SK-N-SH treated with all-trans-retinoic acid at 6 μM for 48 hours (cell line): ENCODE measurements around the gene ZDHHC3.

ENCODE experiments used
- ATAC-seq: fragments of 200-7000 bp; cut with Tn5 transposase; 3 replicates; pipeline ENCODE4 v1.9.1; 2020; ENCODE audit warnings: mild to moderate bottlenecking, moderate library complexity
- BACH2 ChIP-seq: fragments of 250-450 bp; sonication (Bioruptor Pico); IDR thresholded peaks from 2 replicates; pipeline ENCODE4 v1.9.0; 2021; ENCODE audit warnings: mild to moderate bottlenecking, borderline replicate concordance
- CSDC2 ChIP-seq: fragments of 250-450 bp; sonication (Bioruptor Pico); IDR thresholded peaks from 2 replicates; pipeline ENCODE4 v1.5.0; 2020; ENCODE audit warnings: mild to moderate bottlenecking, moderate library complexity
- GLIS3 ChIP-seq: fragments of 250-450 bp; sonication (Bioruptor Pico); IDR thresholded peaks from 2 replicates; pipeline ENCODE4 v1.5.0; 2020; ENCODE audit warnings: mild to moderate bottlenecking, moderate library complexity
- ISL1 ChIP-seq: fragments of 250-450 bp; sonication (Bioruptor Pico); IDR thresholded peaks from 2 replicates; pipeline ENCODE4 v2.1.2; 2022; ENCODE audit warnings: mild to moderate bottlenecking, moderate library complexity
- OSR1 ChIP-seq: fragments of 250-450 bp; sonication (Bioruptor Pico); IDR thresholded peaks from 2 replicates; pipeline ENCODE4 v1.8.0; 2022; ENCODE audit warnings: moderate library complexity, mild to moderate bottlenecking, inconsistent platforms
- PPARA ChIP-seq: fragments of 250-450 bp; sonication (Bioruptor Pico); IDR thresholded peaks from 2 replicates; pipeline ENCODE4 v1.5.0; 2020; ENCODE audit warnings: mild to moderate bottlenecking, borderline replicate concordance
- RARB ChIP-seq: fragments of 250-450 bp; sonication (Bioruptor Pico); IDR thresholded peaks from 2 replicates; pipeline ENCODE4 v1.8.0; 2021; ENCODE audit warnings: mild to moderate bottlenecking, moderate library complexity
- SNAI2 ChIP-seq: fragments of 250-450 bp; sonication (Bioruptor Pico); IDR thresholded peaks from 2 replicates; pipeline ENCODE4 v1.5.0; 2020; ENCODE audit warnings: mild to moderate bottlenecking, moderate library complexity
- TOX ChIP-seq: fragments of 250-450 bp; sonication (Bioruptor Pico); IDR thresholded peaks from 2 replicates; pipeline ENCODE4 v1.8.0; 2021; ENCODE audit warnings: mild to moderate bottlenecking, moderate library complexity, borderline replicate concordance
- ZC3H10 ChIP-seq: fragments of 250-450 bp; sonication (Bioruptor Pico); IDR thresholded peaks from 2 replicates; pipeline ENCODE4 v1.5.1; 2021; ENCODE audit warnings: mild to moderate bottlenecking, moderate library complexity
- ZFP3 ChIP-seq: fragments of 250-450 bp; sonication (Bioruptor Pico); IDR thresholded peaks from 2 replicates; pipeline ENCODE4 v1.5.0; 2020; ENCODE audit warnings: mild to moderate bottlenecking, moderate library complexity
- ZFP30 ChIP-seq: fragments of 450-650 bp; formaldehyde crosslinking; IDR thresholded peaks from 2 replicates; pipeline ENCODE4 v1.5.0; 2022; ENCODE audit warnings: mild to moderate bottlenecking, moderate library complexity
- ZNF565 ChIP-seq: fragments of 450-650 bp; formaldehyde crosslinking; conservative IDR thresholded peaks from 2 replicates; pipeline ENCODE4 v1.5.0; 2020; ENCODE audit warnings: low read depth, mild to moderate bottlenecking, moderate library complexity
- ZNF70 ChIP-seq: fragments of 450-650 bp; formaldehyde crosslinking; IDR thresholded peaks from 2 replicates; pipeline ENCODE4 v1.5.0; 2020; ENCODE audit warnings: mild to moderate bottlenecking, moderate library complexity
- ZNF8 ChIP-seq: fragments of 450-650 bp; formaldehyde crosslinking; IDR thresholded peaks from 2 replicates; pipeline ENCODE4 v1.5.0; 2020; ENCODE audit warnings: mild to moderate bottlenecking, moderate library complexity
- TF ChIP-seq, protein P1 (sequence below): fragments of 250-450 bp; sonication (Bioruptor Pico); IDR thresholded peaks from 2 replicates; pipeline ENCODE4 v1.5.0; 2020; ENCODE audit warnings: mild to moderate bottlenecking, moderate library complexity
- TF ChIP-seq, protein P2 (sequence below): fragments of 250-450 bp; sonication (Bioruptor Pico); IDR thresholded peaks from 2 replicates; pipeline ENCODE4 v1.8.0; 2021; ENCODE audit warnings: low read depth, mild to moderate bottlenecking, moderate library complexity, borderline replicate concordance
- TF ChIP-seq, protein P3 (sequence below): fragments of 250-450 bp; sonication (Bioruptor Pico); IDR thresholded peaks from 2 replicates; pipeline ENCODE4 v1.5.1; 2020; ENCODE audit warnings: low read depth, mild to moderate bottlenecking, moderate library complexity
- TF ChIP-seq, protein P4 (sequence below): fragments of 250-450 bp; sonication (Bioruptor Pico); IDR thresholded peaks from 2 replicates; pipeline ENCODE4 v1.5.1; 2021; ENCODE audit warnings: mild to moderate bottlenecking, moderate library complexity
- TF ChIP-seq, protein P5 (sequence below): fragments of 250-450 bp; sonication (Bioruptor Pico); IDR thresholded peaks from 2 replicates; pipeline ENCODE4 v1.8.0; 2020; ENCODE audit warnings: mild to moderate bottlenecking, moderate library complexity, borderline replicate concordance

Gene ZDHHC3

DNA sequence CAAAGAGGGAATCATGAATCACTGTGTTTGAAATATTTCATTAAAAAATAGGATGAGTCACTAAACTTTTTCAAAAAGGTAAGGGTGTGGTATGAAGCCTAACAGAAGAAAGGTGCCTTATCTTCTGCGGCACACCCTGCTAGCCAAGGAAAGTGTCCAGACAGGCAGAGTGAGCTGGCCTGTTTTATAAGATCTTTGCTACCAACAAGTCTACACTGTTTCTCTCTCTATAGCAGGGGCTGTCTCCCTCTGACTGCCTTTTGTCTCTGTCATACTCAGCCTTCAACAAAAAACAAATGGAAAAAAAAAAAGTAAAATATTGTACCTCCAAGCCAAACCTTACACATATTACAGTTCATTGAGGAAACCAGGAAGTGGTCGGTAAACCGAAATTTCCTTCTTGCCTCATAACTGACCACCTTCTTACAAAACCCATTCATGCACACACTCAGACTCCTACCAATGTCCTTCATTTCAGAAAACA lies 9.1 kb downstream of the ZDHHC3 start:
- no peak for TF ChIP-seq GLIS3 (CRISPR knock-in tag)
- TF ChIP-seq CSDC2 (CRISPR knock-in tag): no peak
- TF ChIP-seq, protein P1, sequence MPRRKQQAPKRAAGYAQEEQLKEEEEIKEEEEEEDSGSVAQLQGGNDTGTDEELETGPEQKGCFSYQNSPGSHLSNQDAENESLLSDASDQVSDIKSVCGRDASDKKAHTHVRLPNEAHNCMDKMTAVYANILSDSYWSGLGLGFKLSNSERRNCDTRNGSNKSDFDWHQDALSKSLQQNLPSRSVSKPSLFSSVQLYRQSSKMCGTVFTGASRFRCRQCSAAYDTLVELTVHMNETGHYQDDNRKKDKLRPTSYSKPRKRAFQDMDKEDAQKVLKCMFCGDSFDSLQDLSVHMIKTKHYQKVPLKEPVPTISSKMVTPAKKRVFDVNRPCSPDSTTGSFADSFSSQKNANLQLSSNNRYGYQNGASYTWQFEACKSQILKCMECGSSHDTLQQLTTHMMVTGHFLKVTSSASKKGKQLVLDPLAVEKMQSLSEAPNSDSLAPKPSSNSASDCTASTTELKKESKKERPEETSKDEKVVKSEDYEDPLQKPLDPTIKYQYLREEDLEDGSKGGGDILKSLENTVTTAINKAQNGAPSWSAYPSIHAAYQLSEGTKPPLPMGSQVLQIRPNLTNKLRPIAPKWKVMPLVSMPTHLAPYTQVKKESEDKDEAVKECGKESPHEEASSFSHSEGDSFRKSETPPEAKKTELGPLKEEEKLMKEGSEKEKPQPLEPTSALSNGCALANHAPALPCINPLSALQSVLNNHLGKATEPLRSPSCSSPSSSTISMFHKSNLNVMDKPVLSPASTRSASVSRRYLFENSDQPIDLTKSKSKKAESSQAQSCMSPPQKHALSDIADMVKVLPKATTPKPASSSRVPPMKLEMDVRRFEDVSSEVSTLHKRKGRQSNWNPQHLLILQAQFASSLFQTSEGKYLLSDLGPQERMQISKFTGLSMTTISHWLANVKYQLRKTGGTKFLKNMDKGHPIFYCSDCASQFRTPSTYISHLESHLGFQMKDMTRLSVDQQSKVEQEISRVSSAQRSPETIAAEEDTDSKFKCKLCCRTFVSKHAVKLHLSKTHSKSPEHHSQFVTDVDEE: no peak
- TF ChIP-seq, protein P2, sequence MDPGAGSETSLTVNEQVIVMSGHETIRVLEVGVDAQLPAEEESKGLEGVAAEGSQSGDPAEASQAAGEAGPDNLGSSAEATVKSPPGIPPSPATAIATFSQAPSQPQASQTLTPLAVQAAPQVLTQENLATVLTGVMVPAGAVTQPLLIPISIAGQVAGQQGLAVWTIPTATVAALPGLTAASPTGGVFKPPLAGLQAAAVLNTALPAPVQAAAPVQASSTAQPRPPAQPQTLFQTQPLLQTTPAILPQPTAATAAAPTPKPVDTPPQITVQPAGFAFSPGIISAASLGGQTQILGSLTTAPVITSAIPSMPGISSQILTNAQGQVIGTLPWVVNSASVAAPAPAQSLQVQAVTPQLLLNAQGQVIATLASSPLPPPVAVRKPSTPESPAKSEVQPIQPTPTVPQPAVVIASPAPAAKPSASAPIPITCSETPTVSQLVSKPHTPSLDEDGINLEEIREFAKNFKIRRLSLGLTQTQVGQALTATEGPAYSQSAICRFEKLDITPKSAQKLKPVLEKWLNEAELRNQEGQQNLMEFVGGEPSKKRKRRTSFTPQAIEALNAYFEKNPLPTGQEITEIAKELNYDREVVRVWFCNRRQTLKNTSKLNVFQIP (CRISPR knock-in tag): no peak
- TF ChIP-seq ZC3H10: no peak
- TF ChIP-seq, protein P3, sequence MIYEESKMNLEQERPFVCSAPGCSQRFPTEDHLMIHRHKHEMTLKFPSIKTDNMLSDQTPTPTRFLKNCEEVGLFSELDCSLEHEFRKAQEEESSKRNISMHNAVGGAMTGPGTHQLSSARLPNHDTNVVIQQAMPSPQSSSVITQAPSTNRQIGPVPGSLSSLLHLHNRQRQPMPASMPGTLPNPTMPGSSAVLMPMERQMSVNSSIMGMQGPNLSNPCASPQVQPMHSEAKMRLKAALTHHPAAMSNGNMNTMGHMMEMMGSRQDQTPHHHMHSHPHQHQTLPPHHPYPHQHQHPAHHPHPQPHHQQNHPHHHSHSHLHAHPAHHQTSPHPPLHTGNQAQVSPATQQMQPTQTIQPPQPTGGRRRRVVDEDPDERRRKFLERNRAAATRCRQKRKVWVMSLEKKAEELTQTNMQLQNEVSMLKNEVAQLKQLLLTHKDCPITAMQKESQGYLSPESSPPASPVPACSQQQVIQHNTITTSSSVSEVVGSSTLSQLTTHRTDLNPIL (CRISPR knock-in tag): no peak
- TF ChIP-seq BACH2 (CRISPR knock-in tag): no peak
- no peak for TF ChIP-seq OSR1 (CRISPR knock-in tag)
- no peak for TF ChIP-seq ZNF8
- TF ChIP-seq ZFP3 (CRISPR knock-in tag): no peak
- no peak for TF ChIP-seq ZNF70
- TF ChIP-seq, protein P4, sequence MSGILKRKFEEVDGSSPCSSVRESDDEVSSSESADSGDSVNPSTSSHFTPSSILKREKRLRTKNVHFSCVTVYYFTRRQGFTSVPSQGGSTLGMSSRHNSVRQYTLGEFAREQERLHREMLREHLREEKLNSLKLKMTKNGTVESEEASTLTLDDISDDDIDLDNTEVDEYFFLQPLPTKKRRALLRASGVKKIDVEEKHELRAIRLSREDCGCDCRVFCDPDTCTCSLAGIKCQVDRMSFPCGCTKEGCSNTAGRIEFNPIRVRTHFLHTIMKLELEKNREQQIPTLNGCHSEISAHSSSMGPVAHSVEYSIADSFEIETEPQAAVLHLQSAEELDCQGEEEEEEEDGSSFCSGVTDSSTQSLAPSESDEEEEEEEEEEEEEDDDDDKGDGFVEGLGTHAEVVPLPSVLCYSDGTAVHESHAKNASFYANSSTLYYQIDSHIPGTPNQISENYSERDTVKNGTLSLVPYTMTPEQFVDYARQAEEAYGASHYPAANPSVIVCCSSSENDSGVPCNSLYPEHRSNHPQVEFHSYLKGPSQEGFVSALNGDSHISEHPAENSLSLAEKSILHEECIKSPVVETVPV (CRISPR knock-in tag): no peak
- TF ChIP-seq, protein P5, sequence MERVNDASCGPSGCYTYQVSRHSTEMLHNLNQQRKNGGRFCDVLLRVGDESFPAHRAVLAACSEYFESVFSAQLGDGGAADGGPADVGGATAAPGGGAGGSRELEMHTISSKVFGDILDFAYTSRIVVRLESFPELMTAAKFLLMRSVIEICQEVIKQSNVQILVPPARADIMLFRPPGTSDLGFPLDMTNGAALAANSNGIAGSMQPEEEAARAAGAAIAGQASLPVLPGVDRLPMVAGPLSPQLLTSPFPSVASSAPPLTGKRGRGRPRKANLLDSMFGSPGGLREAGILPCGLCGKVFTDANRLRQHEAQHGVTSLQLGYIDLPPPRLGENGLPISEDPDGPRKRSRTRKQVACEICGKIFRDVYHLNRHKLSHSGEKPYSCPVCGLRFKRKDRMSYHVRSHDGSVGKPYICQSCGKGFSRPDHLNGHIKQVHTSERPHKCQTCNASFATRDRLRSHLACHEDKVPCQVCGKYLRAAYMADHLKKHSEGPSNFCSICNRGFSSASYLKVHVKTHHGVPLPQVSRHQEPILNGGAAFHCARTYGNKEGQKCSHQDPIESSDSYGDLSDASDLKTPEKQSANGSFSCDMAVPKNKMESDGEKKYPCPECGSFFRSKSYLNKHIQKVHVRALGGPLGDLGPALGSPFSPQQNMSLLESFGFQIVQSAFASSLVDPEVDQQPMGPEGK (CRISPR knock-in tag): no peak
- TF ChIP-seq RARB (CRISPR knock-in tag): no peak
- no peak for TF ChIP-seq SNAI2 (CRISPR knock-in tag)
- TF ChIP-seq ISL1: no peak
- no peak for TF ChIP-seq ZFP30 (CRISPR knock-in tag)
- no peak for TF ChIP-seq ZNF565 (CRISPR knock-in tag)
- no peak for TF ChIP-seq TOX (CRISPR knock-in tag)
- no peak for ATAC-seq

DNA sequence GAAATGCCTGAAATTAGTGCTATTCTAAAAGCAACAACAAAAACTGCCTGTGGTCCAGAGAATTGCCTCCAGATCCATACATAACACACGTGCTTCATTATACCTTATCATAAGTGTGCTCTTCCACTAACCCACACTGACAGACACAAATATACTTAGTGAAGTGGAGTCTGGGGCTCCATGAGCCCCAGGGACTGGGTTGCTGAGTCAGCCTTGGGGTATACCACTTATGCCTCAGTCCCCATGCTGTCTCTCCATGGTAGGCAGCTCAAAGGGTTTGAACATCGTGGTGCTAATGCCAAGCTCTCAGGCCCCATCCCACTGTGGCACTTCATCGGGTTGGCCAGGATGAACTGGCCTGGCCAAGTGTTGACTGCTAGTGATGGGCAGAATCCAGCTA lies 10.8 kb downstream of the ZDHHC3 start:
- TF ChIP-seq, protein P3 (CRISPR knock-in tag): no peak
- no peak for TF ChIP-seq SNAI2 (CRISPR knock-in tag)
- TF ChIP-seq, protein P4 (CRISPR knock-in tag): no peak
- TF ChIP-seq ZNF8: no peak
- no peak for TF ChIP-seq PPARA
- TF ChIP-seq, all 23 proteins: peak for 0
- ATAC-seq: no peak
